ENCODE data around the gene NFYC. TPM values are rescaled to one million over a fixed set of nuclear protein-coding genes. Genes with fewer than 3 reads are reported as not detected.

Gene NFYC
- total RNA-seq, 6 experiments from 2014 or later, result 31.0 to 48.1 (median 43.8) TPM

GRCh38 chr1:40746344-40747090 is 55.0 kb downstream of the NFYC start:
- H3K4me3 Mint-ChIP-seq, result no peak overlapping the region
- no peak for TF ChIP-seq CTCF (IDR thresholded peaks at IDR 0.05)
- no peaks in the 10 kb centered on the region for H3K27me3 Mint-ChIP-seq (ENCODE audit: insufficient read depth)
- no peaks in the 10 kb centered on the region for H3K9me3 Mint-ChIP-seq
- H3K27ac Mint-ChIP-seq, result no peak overlapping the region
- H3K4me1 Mint-ChIP-seq (ENCODE audit: low read depth), result peaks cover 52% of the 10 kb centered on the region
- peaks cover 22% of the 10 kb centered on the region for H3K36me3 Mint-ChIP-seq (ENCODE audit: low read depth)
- DNase-seq, result no peak

GRCh38 chr1:40748841-40749718 is 57.6 kb downstream of the NFYC start:
- H3K4me3 Mint-ChIP-seq, result no peak overlapping the region
- no peak for DNase-seq
- H3K27me3 Mint-ChIP-seq (ENCODE audit: insufficient read depth), result no peaks in the 10 kb centered on the region
- H3K36me3 Mint-ChIP-seq (ENCODE audit: low read depth), result peaks cover 17% of the 10 kb centered on the region
- H3K9me3 Mint-ChIP-seq, result no peaks in the 10 kb centered on the region
- no peak for TF ChIP-seq CTCF (IDR thresholded peaks at IDR 0.05)
- no peak overlapping the region for H3K27ac Mint-ChIP-seq
- peaks cover 48% of the 10 kb centered on the region for H3K4me1 Mint-ChIP-seq (ENCODE audit: low read depth)

- H3K4me3 Mint-ChIP-seq, result no peak overlapping the region
- H3K36me3 Mint-ChIP-seq (ENCODE audit: low read depth), result peaks cover 22% of the 10 kb centered on the region
- TF ChIP-seq CTCF (IDR thresholded peaks at IDR 0.05), result no peak
- H3K4me1 Mint-ChIP-seq (ENCODE audit: low read depth), result peaks cover 41% of the 10 kb centered on the region
- no peak for DNase-seq
- H3K9me3 Mint-ChIP-seq, result no peaks in the 10 kb centered on the region
- peak overlapping the region; percentile 56; the same call in 1 of the 2 replicates for H3K27ac Mint-ChIP-seq
- H3K27me3 Mint-ChIP-seq (ENCODE audit: insufficient read depth), result peaks cover 2% of the 10 kb centered on the region; the same call in 1 of the 2 replicates
Measured at GRCh38 chr1:40749817-40750216, 58.3 kb downstream of the NFYC start.

GRCh38 chr1:40750451-40750908 is 59.0 kb downstream of the NFYC start:
- peak overlapping the region; percentile 56; the same call in 1 of the 2 replicates for H3K27ac Mint-ChIP-seq
- H3K27me3 Mint-ChIP-seq (ENCODE audit: insufficient read depth), result peaks cover 2% of the 10 kb centered on the region; the same call in 1 of the 2 replicates
- no peak for TF ChIP-seq CTCF (IDR thresholded peaks at IDR 0.05)
- DNase-seq, result peak; percentile 61
- H3K4me1 Mint-ChIP-seq (ENCODE audit: low read depth), result peaks cover 34% of the 10 kb centered on the region
- peaks cover 26% of the 10 kb centered on the region for H3K36me3 Mint-ChIP-seq (ENCODE audit: low read depth)
- H3K4me3 Mint-ChIP-seq, result no peak overlapping the region
- H3K9me3 Mint-ChIP-seq, result no peaks in the 10 kb centered on the region

GRCh38 chr1:40751802-40752201 is 60.3 kb downstream of the NFYC start:
- peaks cover 31% of the 10 kb centered on the region for H3K4me1 Mint-ChIP-seq (ENCODE audit: low read depth)
- no peak overlapping the region for H3K27ac Mint-ChIP-seq
- no peak for DNase-seq
- H3K36me3 Mint-ChIP-seq (ENCODE audit: low read depth), result peaks cover 33% of the 10 kb centered on the region
- no peak overlapping the region for H3K4me3 Mint-ChIP-seq
- H3K27me3 Mint-ChIP-seq (ENCODE audit: insufficient read depth), result peaks cover 2% of the 10 kb centered on the region; the same call in 1 of the 2 replicates
- no peaks in the 10 kb centered on the region for H3K9me3 Mint-ChIP-seq
- TF ChIP-seq CTCF (IDR thresholded peaks at IDR 0.05), result no peak
